ENCODE measurements around the gene KDM5B. TPM values are rescaled to one million over a fixed set of nuclear protein-coding genes. Genes with fewer than 3 reads are reported as not detected.
A peak's percentile ranks its signal among the peaks of the same experiment; 100 is the strongest.

KDM5B gene
- total and polyA plus RNA-seq, 9 of the 15 experiments (the other 6 are each of a cell fraction or from before 2014, with no cell fraction given), result 15.4 to 90.6 (median 57.1) TPM

- TF ChIP-seq TSHZ1 (CRISPR knock-in tag; IDR thresholded peaks at IDR 0.05) (no peak), CHD4 (IDR thresholded peaks at IDR 0.05; ENCODE audit: insufficient read depth, insufficient replicate concordance, low read depth, low read length, poor library complexity, severe bottlenecking) (no peak), JUN (IDR thresholded peaks at IDR 0.05; ENCODE audit: borderline replicate concordance, low read depth, low read length) (no peak), JUN (CRISPR knock-in tag; IDR thresholded peaks at IDR 0.05; ENCODE audit: borderline replicate concordance) (0 out of 2 replicates have a peak, but pooled peaks have one; percentile 13), MAFF (IDR thresholded peaks at IDR 0.05; ENCODE audit: low read length) (no peak), NRF1 (conservative IDR thresholded peaks at IDR 0.05 in 1 of 2, IDR thresholded peaks at IDR 0.05 in 1 of 2) (peak in 1 of 2 experiments; percentile 11; a peak in 1 of 4 replicates), USF2 (CRISPR knock-in tag; IDR thresholded peaks at IDR 0.05) (peak; percentile 11; the same call in 1 of the 2 replicates), TCF15 (CRISPR knock-in tag; IDR thresholded peaks at IDR 0.05) (no peak), NFXL1 (CRISPR knock-in tag; IDR thresholded peaks at IDR 0.05) (no peak), TEAD1 (CRISPR knock-in tag; IDR thresholded peaks at IDR 0.05) (peak in 1 of 2 experiments; percentile 68; a peak in 1 of 4 replicates), FOXA3 (CRISPR knock-in tag; conservative IDR thresholded peaks at IDR 0.05 in 1 of 2, IDR thresholded peaks at IDR 0.05 in 1 of 2) (peak in 1 of 2 experiments; percentile 56; a peak in 2 of 4 replicates), FOXP4 (CRISPR knock-in tag; IDR thresholded peaks at IDR 0.05; ENCODE audit: borderline replicate concordance) (no peak), ZC3H8 (IDR thresholded peaks at IDR 0.05) (0 out of 2 replicates have a peak, but pooled peaks have one; percentile 38), STAT5B (CRISPR knock-in tag; IDR thresholded peaks at IDR 0.05) (no peak), KLF10 (CRISPR knock-in tag; IDR thresholded peaks at IDR 0.05) (no peak)
These were observed 3.3 kb upstream of the KDM5B start (continued) for GRCh38 chr1:202811296-202812175.

All from K562 (cell line).